Measurements from ENCODE around the gene DDX19B. TPM values are rescaled to one million over a fixed set of nuclear protein-coding genes. Genes with fewer than 3 reads are reported as not detected.
"Not testable (repeated sequence)": the region's sequence is repeated elsewhere in the genome, so short reads cannot be mapped to it uniquely, and the experiment has no call there.

Gene DDX19B
- total and polyA plus RNA-seq, 9 donors, result 18.9 to 45.6 (median 21.6) TPM

GRCh38 chr16:70295634-70296033 lies 3.4 kb upstream of the DDX19B start:
- Histone ChIP-seq H3K27me3 (no peaks in the 10 kb centered on the region), H3K36me3 (no peaks in the 10 kb centered on the region), H3K9me3 (no peaks in the 10 kb centered on the region), H3K4me3 (no peak overlapping the region), H3K4me1 (ENCODE audit: insufficient read depth) (no peaks in the 10 kb centered on the region), H3K27ac (no peak overlapping the region)
- no peak for DNase-seq
- TF ChIP-seq CTCF (IDR thresholded peaks at IDR 0.05) (no peak), POLR2A (IDR thresholded peaks at IDR 0.05) (no peak), EP300 (IDR thresholded peaks at IDR 0.05) (no peak)
- intact Hi-C loops (cut with DNase I), result loop anchor here in 2 of 4 donors (10.0 kb wide), 1 partner anchor 49 kb away; the partner anchor contains the start of gene DDX19A (in 2 of the 2)

GRCh38 chr16:70301121-70301520 lies 2.1 kb downstream of the DDX19B start:
- 98 to 100% (median 98%) methylated on average over 1 of the region's 1 CpG for WGBS, 3 donors
- H3K4me1 ChIP-seq (ENCODE audit: insufficient read depth), result no peaks in the 10 kb centered on the region
- H3K9me3 ChIP-seq, result no peaks in the 10 kb centered on the region
- intact Hi-C loops (cut with DNase I), result no loop called here
- TF ChIP-seq POLR2A (IDR thresholded peaks at IDR 0.05) (no peak), EP300 (IDR thresholded peaks at IDR 0.05) (no peak)
- H3K27me3 ChIP-seq, result no peaks in the 10 kb centered on the region
- H3K4me3 ChIP-seq, result no peak overlapping the region
- no peaks in the 10 kb centered on the region for H3K36me3 ChIP-seq
- no peak for DNase-seq
- no peak overlapping the region for H3K27ac ChIP-seq

GRCh38 chr16:70302745-70303144 lies 3.8 kb downstream of the DDX19B start:
- TF ChIP-seq POLR2A (IDR thresholded peaks at IDR 0.05) (no peak), CTCF (IDR thresholded peaks at IDR 0.05) (no peak), EP300 (IDR thresholded peaks at IDR 0.05) (no peak)
- no peaks in the 10 kb centered on the region for H3K36me3 ChIP-seq
- WGBS, 3 donors, result 72 to 80% (median 73%) methylated on average over 1 of the region's 1 CpG
- H3K9me3 ChIP-seq, result no peaks in the 10 kb centered on the region
- no peaks in the 10 kb centered on the region for H3K4me1 ChIP-seq (ENCODE audit: insufficient read depth)
- intact Hi-C loops (cut with DNase I), result no loop called here
- no peak overlapping the region for H3K27ac ChIP-seq
- no peak for DNase-seq
- H3K27me3 ChIP-seq, result no peaks in the 10 kb centered on the region
- H3K4me3 ChIP-seq, result no peak overlapping the region

GRCh38 chr16:70304892-70305448 lies 6.0 kb downstream of the DDX19B start:
- intact Hi-C loops (cut with DNase I), result no loop called here
- Histone ChIP-seq H3K9me3 (no peaks in the 10 kb centered on the region), H3K27ac (no peak overlapping the region), H3K4me3 (no peak overlapping the region), H3K27me3 (no peaks in the 10 kb centered on the region), H3K36me3 (no peaks in the 10 kb centered on the region), H3K4me1 (ENCODE audit: insufficient read depth) (no peaks in the 10 kb centered on the region)
- 61 to 73% (median 63%) methylated on average over 3 of the region's 3 CpGs for whole genome bisulfite sequencing, 3 donors
- DNase-seq, result no peak
- TF ChIP-seq CTCF (IDR thresholded peaks at IDR 0.05) (no peak), EP300 (IDR thresholded peaks at IDR 0.05) (no peak), POLR2A (IDR thresholded peaks at IDR 0.05) (no peak)

- 92 to 96% (median 93%) methylated on average over 2 of the region's 2 CpGs for WGBS, 3 donors
- no peak for TF ChIP-seq CTCF (IDR thresholded peaks at IDR 0.05)
- TF ChIP-seq POLR2A (IDR thresholded peaks at IDR 0.05), result no peak
- TF ChIP-seq EP300 (IDR thresholded peaks at IDR 0.05), result no peak
- Histone ChIP-seq H3K9me3 (no peaks in the 10 kb centered on the region), H3K4me1 (ENCODE audit: insufficient read depth) (no peaks in the 10 kb centered on the region), H3K27me3 (no peaks in the 10 kb centered on the region), H3K36me3 (no peaks in the 10 kb centered on the region), H3K27ac (no peak overlapping the region), H3K4me3 (no peak overlapping the region)
- no peak for DNase-seq
- intact Hi-C loops (cut with DNase I), result no loop called here
Observed at GRCh38 chr16:70306880-70307279, 7.9 kb downstream of the DDX19B start.

- DNase-seq, result peak in 1 of 5 donors; percentile 2
- intact Hi-C loops (cut with DNase I); H3K27me3 ChIP-seq; H3K36me3 ChIP-seq; H3K9me3 ChIP-seq; H3K27ac ChIP-seq; H3K4me1 ChIP-seq (ENCODE audit: insufficient read depth); H3K4me3 ChIP-seq: not testable (repeated sequence)
- 88 to 96% (median 95%) methylated on average over 2 of the region's 2 CpGs for WGBS, 3 donors
Observed at GRCh38 chr16:70307726-70308125, 8.7 kb downstream of the DDX19B start.

All from ovary (tissue), 9 donors.